KMS-11 (cell line): ENCODE data around the gene RBM10.
"Not testable (repeated sequence)": the region's sequence is repeated elsewhere in the genome, so short reads cannot be mapped to it uniquely, and the experiment has no call there.

Experiments used
- H2AFZ ChIP-seq: fragments of 200-600 bp; sonication (generic); 2 replicates; pipeline ENCODE4 v1.6.1; 2016; ENCODE audit warnings: antibody characterized with exemption, mixed run types, low read depth
- H3K27ac ChIP-seq: fragments of 200-600 bp; sonication (generic); 2 replicates; pipeline ENCODE4 v1.6.1; 2016; ENCODE audit warnings: mild to moderate bottlenecking, mixed run types
- H3K27me3 ChIP-seq: fragments of 200-600 bp; sonication (generic); 2 replicates; pipeline ENCODE4 v1.6.1; 2017; ENCODE audit warnings: mild to moderate bottlenecking, low read depth, mixed run types, moderate library complexity; ENCODE audit not compliant: insufficient read depth
- H3K36me3 ChIP-seq: fragments of 200-600 bp; sonication (generic); 2 replicates; pipeline ENCODE4 v1.6.1; 2017; ENCODE audit warnings: mild to moderate bottlenecking, mixed run types; ENCODE audit not compliant: insufficient read depth
- H3K4me1 ChIP-seq: fragments of 200-600 bp; sonication (generic); 2 replicates; pipeline ENCODE4 v1.6.1; 2016; ENCODE audit warnings: mild to moderate bottlenecking, low read depth, mixed run types; ENCODE audit not compliant: poor library complexity, severe bottlenecking
- H3K4me2 ChIP-seq: fragments of 200-600 bp; sonication (generic); 2 replicates; pipeline ENCODE4 v1.7.0; 2016; ENCODE audit warnings: mild to moderate bottlenecking, mixed run types
- H3K4me3 ChIP-seq: fragments of 200-600 bp; sonication (generic); IDR thresholded peaks from 2 replicates; pipeline ENCODE4 v1.6.1; 2017; ENCODE audit warnings: low read depth, low read length, mixed read lengths; ENCODE audit not compliant: insufficient read depth
- H3K79me2 ChIP-seq: fragments of 200-600 bp; sonication (generic); 2 replicates; pipeline ENCODE4 v1.6.1; 2016; ENCODE audit warnings: low read depth, mixed run types; ENCODE audit not compliant: insufficient read depth
- H3K9ac ChIP-seq: fragments of 200-600 bp; sonication (generic); 2 replicates; pipeline ENCODE4 v1.6.1; 2016; ENCODE audit warnings: mild to moderate bottlenecking, mixed run types
- H4K20me1 ChIP-seq: fragments of 200-600 bp; sonication (generic); 2 replicates; pipeline ENCODE4 v1.6.1; 2016; ENCODE audit warnings: mild to moderate bottlenecking, mixed run types; ENCODE audit not compliant: insufficient read depth
- CTCF ChIP-seq: fragments of 200-600 bp; sonication (generic); conservative IDR thresholded peaks from 2 replicates; pipeline ENCODE4 v1.6.1; 2017; ENCODE audit warnings: low read depth, mild to moderate bottlenecking, antibody characterized with exemption, low read length, moderate library complexity, mixed read lengths

Gene RBM10

GRCh38 chrX:47129157-47129898 is 15.7 kb upstream of the RBM10 start:
- Histone ChIP-seq H4K20me1 (no peaks in the 10 kb centered on the region), H3K4me2 (no peak overlapping the region; the same call in 1 of the 2 replicates), H3K4me3 (no peak overlapping the region), H3K4me1 (peaks cover 3% of the 10 kb centered on the region), H3K27ac (0 out of 2 replicates have a peak overlapping the region, but pooled peaks have one; percentile 35), H3K79me2 (no peaks in the 10 kb centered on the region), H3K9ac (peak overlapping the region; percentile 46; the same call in 1 of the 2 replicates), H3K36me3 (no peaks in the 10 kb centered on the region), H2AFZ (peak overlapping the region; percentile 94; the same call in 1 of the 2 replicates), H3K27me3 (no peaks in the 10 kb centered on the region)
- no peak for TF ChIP-seq CTCF

- Histone ChIP-seq H3K4me3 (no peak overlapping the region), H3K4me1 (peaks cover 3% of the 10 kb centered on the region), H3K36me3 (no peaks in the 10 kb centered on the region), H4K20me1 (no peaks in the 10 kb centered on the region), H3K4me2 (peak overlapping the region; percentile 17; the same call in 1 of the 2 replicates), H2AFZ (peak overlapping the region; percentile 94; the same call in 1 of the 2 replicates), H3K79me2 (no peaks in the 10 kb centered on the region), H3K27ac (no peak overlapping the region), H3K9ac (no peak overlapping the region), H3K27me3 (no peaks in the 10 kb centered on the region)
- TF ChIP-seq CTCF = no peak
These were observed 15.1 kb upstream of the RBM10 start for GRCh38 chrX:47129899-47130358.

- TF ChIP-seq CTCF = no peak
These were observed 11.5 kb upstream of the RBM10 start for GRCh38 chrX:47133493-47133892.

GRCh38 chrX:47135650-47136049 is 9.4 kb upstream of the RBM10 start:
- not testable (repeated sequence) for H3K36me3 ChIP-seq, H3K27me3 ChIP-seq, H4K20me1 ChIP-seq, H3K27ac ChIP-seq, H3K4me2 ChIP-seq, H3K9ac ChIP-seq, H3K79me2 ChIP-seq, H3K4me1 ChIP-seq, H2AFZ ChIP-seq, H3K4me3 ChIP-seq

More at GRCh38 chrX:47133493-47133892, 11.5 kb upstream of the RBM10 start:
- Histone ChIP-seq H3K36me3 (no peaks in the 10 kb centered on the region), H3K9ac (no peak overlapping the region), H3K4me2 (no peak overlapping the region), H3K79me2 (no peaks in the 10 kb centered on the region), H3K27me3 (no peaks in the 10 kb centered on the region), H3K4me1 (peaks cover 3% of the 10 kb centered on the region), H4K20me1 (no peaks in the 10 kb centered on the region), H3K4me3 (no peak overlapping the region), H3K27ac (no peak overlapping the region), H2AFZ (no peak overlapping the region)

- Histone ChIP-seq H2AFZ (no peak overlapping the region), H4K20me1 (no peaks in the 10 kb centered on the region), H3K4me3 (no peak overlapping the region)
These were observed 6.8 kb upstream of the RBM10 start for GRCh38 chrX:47138171-47138570.

More at GRCh38 chrX:47138171-47138570, 6.8 kb upstream of the RBM10 start:
- Histone ChIP-seq H3K27me3 (no peaks in the 10 kb centered on the region), H3K9ac (no peak overlapping the region), H3K4me2 (no peak overlapping the region), H3K4me1 (peaks cover 5% of the 10 kb centered on the region), H3K79me2 (peaks cover 8% of the 10 kb centered on the region), H3K36me3 (no peaks in the 10 kb centered on the region), H3K27ac (no peak overlapping the region)
- TF ChIP-seq CTCF = no peak
